HuH-7 (cell line): ENCODE data around the gene SORCS2.

Experiments used
- DNase-seq: peaks from one replicate; pipeline ENCODE4 v3.0.0; 2011; ENCODE audit warnings: low spot score

Gene SORCS2

DNA sequence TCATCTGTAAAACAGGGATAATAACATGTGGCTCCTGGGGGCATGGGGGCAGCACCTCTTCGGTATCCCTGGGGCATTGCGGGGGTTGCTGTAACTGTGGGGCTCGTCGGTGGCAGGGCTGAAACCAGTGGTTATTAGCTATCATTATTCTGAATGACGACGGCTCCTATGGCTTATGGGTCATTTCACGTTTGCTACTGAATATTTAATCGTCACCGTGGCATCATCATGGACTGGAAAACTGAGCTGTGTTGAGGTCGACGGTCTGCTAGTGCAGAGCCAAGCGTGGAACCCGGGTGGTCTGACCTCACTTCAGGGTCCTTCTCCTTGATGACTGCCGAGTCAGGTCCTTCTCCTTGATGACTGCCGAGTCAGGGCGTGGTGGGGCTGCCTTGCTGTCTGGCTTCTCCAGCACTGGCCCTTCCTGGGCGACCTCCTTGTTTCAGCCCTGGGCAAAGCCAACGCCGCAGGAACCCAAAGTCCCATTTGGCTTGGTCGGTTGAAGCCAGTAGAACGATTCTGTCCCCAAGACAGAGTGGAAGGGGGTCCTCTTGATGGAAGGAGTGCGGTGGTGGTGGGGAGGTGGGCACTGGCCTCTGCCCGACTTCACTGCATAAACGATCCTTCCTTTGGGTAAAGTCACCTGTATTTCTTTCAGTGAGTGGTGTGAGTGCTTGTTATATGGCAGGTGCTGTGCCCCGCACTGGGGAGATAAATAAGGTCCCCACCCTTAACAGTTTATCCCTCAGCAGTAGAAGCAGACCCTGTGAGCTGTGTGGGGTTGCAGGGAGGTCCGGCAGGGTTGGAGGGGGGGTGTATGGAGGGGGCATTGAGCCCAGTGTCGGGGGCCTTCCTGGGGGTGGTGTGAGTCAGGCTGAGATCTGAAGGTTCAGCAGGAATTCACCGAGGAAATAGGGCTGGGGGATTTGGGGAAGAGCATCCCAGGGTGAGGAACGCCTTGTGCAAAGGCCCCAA, 201.6 kb downstream of the SORCS2 start:
- no peak for DNase-seq

DNA sequence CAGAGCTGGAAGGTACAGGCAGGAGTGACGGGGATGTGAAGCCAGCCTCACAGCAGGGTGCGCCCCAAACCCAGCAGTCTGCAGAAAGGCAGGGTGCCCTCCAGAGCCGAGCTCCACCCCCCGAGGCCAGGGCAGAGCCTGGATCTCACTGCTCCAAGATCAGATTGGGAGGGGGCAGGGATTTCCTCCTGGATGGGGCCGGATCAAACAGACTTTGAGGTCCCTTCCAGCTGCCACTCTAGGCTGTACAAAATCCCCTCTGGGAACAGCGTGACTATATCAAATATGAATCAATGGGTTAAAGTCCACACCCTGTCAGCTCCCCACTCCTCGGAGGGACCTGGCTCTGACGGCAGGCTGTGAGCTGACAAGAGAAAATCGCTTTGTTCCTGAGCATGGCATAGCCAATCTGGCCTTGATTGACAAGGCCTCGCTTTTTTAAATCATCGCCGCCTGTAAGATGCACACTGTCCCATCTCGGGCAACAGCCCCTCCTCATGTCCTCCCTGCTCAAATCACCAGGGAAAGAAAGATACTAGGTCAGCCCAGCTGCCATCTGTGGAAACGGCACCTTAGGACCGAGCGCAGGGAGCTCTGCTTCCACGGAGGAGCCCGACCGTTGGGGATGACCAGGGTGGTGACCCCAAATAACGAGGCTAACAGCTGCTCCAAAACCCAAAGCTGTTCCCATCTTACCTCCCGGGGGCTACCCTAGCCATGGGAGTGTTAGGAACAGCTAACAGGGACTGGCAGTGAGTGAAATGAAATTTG, 202.5 kb downstream of the SORCS2 start:
- DNase-seq: no peak

DNA sequence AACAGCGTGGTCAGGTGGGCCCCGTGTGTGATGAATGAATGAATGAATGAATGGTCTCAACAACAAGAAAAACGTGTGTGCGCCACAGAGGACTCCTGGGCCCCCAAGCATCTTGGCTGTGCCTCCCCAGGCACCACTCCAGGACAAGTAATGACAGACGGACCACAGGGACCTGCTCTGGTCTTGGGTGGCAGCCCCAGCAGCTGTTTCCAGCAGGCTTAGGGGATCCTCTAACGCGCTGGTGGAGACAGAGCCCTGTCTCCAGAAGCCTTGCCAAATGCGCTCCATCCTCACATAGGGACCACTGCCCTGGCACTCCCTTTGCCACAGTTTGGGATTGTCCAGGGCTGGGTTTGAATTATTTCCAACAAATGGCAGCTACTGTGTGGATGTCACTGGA, 203.3 kb downstream of the SORCS2 start:
- DNase-seq: no peak

DNA sequence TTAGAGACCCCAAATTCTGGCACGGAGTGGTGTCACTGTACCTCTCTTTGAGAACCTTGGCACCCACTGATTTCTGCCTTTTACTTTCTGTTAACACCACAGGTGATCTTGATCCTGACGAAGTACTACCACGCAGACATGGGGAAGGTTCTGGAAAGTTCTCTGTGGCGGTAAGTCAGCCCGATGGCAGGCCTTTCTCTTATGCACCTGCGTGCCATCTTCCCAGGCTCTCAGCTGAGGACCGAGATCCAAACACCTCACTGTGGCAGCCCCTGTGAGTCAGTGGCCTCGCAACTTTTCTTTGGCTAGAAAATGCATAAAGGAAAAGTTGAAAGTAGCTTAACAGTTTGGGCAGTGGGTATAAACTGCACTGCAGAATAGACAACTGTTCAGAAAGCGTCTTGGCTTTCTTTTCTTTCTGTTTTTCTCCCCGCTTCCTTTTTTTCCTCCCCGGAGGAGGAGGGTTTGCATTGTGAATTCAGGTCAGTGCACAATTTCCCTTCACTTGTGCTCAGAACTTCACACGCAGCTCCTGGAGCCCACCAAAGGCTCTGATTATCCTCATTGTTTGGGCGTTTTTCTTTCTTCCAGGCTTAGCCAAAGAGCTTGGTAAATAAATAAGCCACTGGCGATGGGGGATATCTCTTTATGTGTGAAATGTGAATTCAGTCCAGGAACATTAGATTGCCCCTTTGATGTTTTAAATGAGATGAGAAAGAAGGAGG, 204.0 kb downstream of the SORCS2 start:
- DNase-seq: no peak

DNA sequence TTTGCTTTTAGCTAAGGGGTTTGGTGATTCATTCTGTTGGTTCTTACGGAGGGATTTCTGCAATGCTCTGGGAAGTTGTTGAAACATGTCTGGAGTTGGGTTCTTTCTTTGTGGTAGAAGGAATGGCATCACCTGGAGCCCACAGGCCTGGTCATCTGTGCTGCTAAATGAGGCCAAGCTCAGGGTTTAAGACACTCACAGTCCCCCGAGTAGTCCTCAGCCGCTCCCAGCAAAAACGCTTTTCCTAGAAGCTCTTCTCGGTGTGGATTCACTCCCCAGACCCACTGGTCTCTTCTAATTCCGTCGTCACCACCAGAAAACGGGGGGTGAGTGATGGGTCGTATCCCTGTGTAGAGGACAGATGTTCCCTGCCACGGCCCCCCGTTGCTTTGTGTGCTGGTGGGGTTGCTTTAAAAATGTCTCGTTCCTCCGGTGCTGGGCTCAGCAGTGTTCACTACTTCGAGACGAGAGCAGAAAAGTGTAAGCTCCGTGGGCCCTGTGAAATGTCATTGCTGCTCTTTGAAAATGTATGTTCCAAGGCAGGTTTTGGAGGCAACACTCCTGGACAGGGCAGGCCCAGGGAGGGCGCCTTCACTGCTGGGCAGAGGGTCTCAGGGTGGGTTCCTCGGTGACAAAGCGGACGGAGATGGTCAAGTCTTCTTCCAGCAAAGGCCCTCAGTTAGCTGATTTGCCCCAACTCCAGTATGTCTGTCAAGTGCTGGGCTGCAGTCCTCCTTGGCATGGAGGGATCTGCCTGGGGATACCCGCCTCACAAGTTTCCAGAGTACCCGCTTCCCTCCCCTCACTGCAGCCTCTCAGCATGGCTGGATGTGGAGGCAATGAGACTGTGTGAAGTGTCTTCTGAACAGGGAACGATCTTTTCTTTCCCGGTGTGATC, 205.1 kb downstream of the SORCS2 start:
- DNase-seq: no peak

DNA sequence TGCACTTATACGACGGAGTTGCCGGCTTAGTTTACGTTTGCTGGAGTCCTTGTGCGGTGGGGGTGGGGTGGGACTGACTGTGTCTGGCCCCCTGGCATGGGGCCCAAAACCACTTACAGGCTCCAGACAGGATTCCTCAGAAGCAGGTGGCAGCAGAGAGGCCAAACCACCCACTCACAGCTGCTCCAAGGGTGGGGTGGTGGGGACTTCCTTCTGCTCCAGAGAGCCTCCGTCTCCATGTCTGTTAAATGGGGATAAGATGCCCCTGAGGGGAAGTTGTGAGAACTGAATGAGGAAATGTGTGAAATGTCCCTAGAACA, 205.7 kb downstream of the SORCS2 start:
- DNase-seq: no peak

DNA sequence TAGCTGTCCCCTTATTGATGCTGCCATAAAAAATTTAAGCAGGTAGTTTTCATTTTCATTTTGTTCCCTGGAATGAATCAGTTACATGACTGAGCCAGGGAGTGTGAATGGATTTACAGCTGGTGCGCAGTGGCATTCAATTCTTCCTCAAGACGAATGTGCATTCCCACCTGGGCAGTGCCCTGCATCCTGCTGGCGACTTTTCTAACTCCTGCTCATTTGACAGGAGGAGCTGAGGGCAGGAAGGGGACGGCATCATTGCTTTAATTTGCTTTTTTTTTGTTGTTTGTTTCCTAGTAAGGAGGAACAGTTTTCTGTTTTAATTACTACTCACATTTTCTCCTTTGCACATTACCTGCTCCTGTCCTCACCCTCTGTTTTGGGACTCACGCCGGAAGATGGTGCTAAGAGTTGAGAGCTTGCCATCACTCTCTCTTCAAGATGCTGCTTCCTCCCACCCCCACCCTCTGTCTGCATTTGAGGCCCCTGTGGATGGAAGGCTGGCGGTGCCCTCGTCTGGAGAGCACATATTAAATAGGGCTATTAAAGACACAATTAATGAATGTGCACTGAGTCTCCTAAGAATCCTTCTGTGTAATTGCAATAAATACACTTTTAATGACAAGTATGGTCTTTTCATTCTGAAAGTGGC, 206.6 kb downstream of the SORCS2 start:
- no peak for DNase-seq

DNA sequence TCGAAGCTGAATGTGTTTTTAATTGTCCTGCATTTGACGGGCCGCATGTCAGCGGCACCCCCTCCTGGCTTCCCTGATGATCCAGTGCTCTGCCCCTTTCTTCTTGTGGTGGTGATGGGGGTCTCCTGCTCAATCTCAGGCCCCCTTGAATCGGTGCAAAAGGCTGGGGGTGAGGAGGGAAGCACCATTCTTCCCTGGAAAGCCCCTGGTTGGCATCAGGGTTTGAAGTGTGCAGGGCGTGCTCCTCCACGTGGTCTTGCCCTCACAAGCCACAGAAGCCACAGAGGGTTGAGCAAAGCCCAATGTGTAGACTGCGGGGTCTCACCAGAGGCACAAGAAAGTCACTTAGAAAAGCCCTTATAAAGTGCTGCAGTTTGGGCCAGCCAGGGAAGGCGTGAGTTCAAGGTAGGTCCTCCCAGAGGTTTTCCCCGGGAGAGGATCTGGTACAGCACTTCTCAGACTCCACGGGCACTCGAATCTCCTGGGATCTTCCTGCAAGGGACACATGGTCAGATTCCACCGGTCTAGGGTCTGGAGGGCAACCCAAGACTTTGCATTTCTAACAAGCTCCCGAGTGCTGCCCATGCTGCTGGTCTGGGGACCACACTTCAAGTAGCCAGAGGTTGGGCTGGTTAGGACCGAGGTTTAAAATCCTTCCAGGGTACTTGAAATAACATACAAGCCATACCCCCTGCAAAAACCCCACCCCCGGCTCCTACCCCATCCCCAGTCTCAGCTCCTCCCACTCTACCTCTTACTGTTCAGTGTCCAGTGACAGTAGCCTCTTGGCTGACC, 207.3 kb downstream of the SORCS2 start:
- DNase-seq: no peak

DNA sequence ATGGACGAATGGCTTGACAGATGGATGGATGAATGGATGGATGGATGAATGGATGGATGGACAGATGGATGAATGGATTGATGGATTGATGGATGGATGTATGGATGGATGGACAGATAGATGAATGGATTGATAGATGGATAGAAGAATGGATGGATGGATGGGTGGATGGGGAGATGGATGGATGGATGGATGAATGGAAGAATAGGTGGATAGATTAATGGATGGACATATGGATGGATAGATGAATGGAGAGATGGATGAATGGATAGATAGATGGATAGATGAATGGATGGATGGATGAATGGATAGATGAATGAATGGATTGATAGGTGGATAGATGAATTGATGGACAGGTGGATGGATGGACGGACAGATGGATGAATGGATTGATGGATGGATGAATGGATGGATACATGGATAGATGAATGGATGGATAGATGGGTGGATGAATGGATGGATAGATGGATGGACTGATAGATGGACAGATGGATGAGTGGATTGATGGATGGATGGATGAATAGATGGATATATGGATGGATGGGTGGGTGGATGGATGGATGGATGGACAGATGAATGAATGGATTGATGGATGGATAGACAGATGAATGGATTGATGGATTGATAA, 208.4 kb downstream of the SORCS2 start:
- no peak for DNase-seq

DNA sequence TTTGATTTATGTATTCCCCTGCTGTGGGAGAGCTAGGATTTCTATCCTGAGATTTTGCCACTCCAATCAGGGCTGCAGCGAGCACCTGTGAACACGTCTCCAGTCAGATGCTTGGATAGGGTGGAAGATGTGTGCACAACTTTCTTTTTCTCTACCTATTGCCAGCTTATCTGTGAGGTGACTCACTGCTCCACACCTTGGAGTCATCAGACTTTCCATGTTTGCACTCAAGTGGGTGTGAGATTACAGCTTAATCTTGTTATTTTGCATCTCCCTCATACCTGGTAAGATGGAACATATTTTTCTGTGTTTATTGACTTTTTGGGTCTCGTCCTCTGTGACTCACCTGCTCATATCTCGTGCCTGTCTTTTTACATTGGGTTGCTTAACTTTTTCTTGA, 210.2 kb downstream of the SORCS2 start:
- DNase-seq: no peak

DNA sequence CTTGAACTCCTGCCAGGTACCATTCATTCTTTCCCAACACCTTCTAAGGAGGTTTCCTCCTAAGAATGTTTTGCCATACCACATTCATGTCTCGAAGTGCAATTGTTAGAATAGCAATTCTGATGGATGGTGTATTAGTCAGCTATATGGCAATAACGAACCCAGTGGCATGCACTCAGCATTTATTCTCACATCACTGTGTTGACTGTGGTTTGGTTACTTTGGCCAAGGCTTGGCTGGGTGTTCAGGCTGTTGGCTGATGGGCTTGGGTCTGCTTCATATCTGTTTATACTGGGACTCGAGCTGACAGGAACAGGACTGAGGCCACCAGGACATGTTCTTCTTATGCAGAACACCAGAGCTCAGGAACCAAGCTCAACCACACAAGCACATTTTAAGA, 210.7 kb downstream of the SORCS2 start:
- DNase-seq: no peak

DNA sequence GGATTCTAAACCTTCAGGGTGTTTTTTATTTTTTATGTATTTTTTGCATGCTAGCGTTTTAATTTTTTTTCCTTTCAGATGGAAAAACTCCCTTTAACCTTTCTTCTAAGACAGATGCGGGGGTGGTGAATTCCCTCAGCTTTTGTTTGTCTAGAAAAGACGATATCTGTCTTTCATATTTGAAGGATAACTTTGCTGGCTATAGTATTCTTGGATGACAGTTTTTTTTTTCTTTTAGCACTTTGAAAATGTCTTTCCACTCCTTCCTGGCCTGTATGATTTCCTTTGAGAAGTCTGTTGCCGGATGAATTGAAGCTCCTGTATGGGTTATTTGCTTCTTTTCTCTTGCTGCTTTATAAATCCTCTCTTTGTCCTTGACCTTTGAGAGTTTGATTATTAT, 215.8 kb downstream of the SORCS2 start:
- DNase-seq: no peak

DNA sequence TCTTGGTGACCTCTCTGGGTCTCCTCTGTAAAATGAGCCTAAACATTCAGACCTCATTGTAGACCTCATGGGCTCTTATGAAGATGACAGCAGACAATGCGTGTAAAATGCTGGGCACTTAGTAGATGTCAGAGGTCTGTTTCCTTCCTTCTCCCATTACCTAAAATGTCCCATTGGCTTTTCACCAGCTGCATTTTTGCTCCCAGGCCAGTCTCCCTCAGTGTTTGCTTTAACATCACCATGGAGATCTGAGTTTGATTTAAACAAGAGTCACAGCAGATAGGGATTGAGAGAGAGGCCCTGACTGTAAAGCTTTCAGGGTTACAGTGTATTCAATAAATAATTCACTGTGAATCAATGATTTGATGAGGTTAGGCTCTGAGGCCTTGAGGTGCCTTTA, 218.1 kb downstream of the SORCS2 start:
- no peak for DNase-seq

DNA sequence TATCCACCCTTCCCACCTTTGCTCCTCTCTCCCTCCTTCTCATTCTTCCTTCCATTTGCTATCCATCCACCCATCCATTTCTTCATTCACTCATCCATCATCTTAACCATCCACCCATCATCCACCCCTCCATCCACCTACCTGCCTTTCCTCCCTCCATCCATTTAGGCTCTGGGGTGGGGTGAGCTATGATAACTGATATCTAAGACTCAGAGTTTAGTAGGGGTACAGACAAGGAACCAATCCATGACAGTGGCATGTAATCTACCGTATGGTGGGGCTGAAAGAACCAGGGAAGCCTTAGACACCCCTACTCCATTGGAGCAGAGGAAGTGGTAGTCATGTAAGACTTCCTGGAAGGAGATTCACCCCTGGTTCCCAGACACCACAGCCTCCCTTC, 219.2 kb downstream of the SORCS2 start:
- no peak for DNase-seq

DNA sequence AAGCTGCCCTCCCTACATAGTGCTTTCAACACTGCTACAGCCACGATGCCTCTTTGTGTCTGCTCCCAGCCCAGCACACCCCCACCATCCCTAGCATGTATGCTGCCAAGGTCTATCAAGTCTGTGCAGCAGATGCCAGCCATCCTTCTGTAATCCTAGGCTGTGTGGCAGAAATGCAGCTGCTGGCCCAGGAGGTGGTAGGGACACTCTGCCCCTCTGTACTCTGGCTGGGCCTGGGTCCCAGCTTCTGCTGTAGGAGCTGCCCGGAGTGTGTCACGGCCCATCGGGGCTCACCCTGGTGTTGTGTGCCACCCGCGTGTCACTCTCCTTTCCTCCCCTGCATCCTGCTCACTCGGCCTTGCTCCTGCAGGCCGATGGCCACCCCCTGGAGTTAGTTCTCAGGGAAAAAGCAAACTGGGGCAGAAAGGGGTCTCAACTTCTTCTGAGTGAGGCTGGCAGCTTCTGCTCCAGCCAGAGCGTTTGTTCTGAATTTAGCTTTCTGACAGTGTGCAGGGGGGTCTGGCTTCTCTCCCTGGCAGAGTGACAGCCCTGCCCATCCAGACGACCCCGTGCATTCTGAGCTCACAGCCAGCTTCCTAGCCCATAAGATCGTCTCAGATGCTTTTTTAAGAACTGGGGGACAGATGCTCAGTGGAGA, 219.7 kb downstream of the SORCS2 start:
- DNase-seq: no peak

DNA sequence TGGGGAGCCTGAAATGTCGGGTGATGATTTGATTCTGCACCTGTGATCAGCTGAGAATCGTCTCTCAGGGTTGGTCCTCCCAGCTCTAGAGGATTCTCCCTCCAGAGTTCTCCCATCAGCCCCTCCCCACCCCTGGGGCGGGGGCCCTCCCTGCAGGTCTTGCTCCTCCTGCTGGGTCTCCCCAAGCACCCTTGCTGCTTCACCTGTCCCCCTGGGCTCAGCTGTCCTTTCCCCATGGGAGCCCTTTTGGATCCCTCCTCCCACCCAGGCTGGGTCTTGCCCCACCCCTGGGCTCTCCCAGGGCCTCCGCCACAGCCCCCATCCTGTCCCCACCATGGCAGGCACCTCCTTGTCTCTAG, 220.2 kb downstream of the SORCS2 start:
- DNase-seq: no peak

DNA sequence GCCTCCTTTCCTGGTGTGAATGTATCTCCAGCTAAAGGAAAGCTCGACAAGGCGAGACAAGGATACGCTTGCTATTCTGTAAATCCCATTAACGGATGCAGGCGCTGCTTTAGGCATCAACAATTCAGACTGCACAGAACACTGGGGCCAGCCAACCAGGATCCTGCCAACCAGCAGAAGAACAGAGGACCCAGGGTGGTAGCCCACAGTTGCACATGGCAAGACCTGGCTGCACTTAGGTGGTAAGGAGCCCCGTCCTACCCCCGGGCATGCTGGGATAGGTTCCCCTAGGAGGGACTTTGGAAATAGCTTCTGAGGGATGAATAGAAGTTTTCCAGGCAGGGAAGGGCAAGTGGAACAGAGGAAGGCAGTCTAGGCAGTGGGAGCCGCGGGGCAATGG, 221.7 kb downstream of the SORCS2 start:
- no peak for DNase-seq

DNA sequence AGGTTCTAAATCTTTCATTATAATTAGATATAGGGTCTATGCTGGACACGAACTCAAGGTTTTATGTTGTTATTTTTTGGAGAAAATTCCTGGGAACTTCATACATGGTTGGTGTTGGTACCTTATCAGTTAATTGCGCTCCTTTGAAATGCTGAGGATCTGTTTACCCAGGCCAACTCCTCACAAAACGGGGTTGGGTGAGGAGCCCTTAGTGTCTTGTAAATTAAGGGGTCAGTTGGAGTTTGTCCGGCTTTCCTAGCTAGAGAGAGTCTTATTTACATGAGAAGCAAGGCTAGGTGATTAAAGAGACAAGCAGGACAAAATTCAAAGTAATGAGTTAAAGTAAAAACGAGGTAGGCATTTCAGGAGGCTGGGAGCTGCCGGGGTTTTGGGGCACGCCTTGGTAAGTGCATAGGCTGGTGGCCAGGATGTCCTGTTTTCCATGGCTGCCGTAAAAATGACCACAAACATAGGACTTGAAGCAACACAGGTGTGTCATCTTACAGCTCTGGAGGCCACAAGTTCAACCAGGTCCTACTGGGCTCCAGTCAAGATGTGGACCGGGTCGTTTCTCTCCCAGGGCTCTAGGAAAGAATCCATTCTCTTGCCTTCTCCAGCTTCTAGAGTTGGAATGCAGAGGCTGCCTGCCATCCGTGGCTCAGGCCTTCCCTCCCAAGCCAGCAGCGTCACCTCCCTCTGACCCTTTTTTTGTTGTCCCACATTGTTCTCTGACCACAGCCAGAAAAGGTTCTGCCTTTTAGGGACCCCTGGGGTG, 222.6 kb downstream of the SORCS2 start:
- no peak for DNase-seq
